Keratinocyte (primary cell): ENCODE results near the gene TTC33. TPM values are rescaled to one million over a fixed set of nuclear protein-coding genes. Genes with fewer than 3 reads are reported as not detected.

ENCODE experiments used
- DNase-seq: peaks from one replicate; pipeline ENCODE4 v3.0.0-alpha.2; 2011; ENCODE audit warnings: low read depth, missing footprints, low spot score
- FAIRE-seq: peaks from 2 replicates; lab custom pipeline; 2011; peaks lifted over from hg19 to GRCh38; lab: Jason Lieb, UNC
- H2AFZ ChIP-seq: 2 replicates; pipeline ENCODE4 v1.6.0; 2012; ENCODE audit warnings: low read length, control low read depth, inconsistent platforms; ENCODE audit not compliant: control insufficient read depth
- H3K27ac ChIP-seq: 2 replicates; pipeline ENCODE4 v1.5.1; 2011; ENCODE audit warnings: low read length; ENCODE audit not compliant: control insufficient read depth, insufficient read depth
- H3K27me3 ChIP-seq: 3 replicates; pipeline ENCODE4 v1.6.0; 2011; ENCODE audit warnings: low read length; ENCODE audit not compliant: control insufficient read depth, insufficient read depth; ENCODE audit errors: extremely low read depth
- H3K36me3 ChIP-seq, 2 experiments: 2 replicates in 1 of 2; 3 replicates in 1 of 2; pipeline ENCODE4 v1.5.1; 2011; ENCODE audit warnings: low read length in 2 of 2, mild to moderate bottlenecking in 1 of 2; ENCODE audit not compliant: control insufficient read depth in 2 of 2, insufficient read depth in 2 of 2; ENCODE audit errors: extremely low read depth in 1 of 2
- H3K4me1 ChIP-seq: 3 replicates; pipeline ENCODE4 v1.5.1; 2011; ENCODE audit warnings: low read length; ENCODE audit not compliant: control insufficient read depth, insufficient read depth; ENCODE audit errors: extremely low read depth
- H3K4me2 ChIP-seq: 3 replicates; pipeline ENCODE4 v1.6.0; 2011; ENCODE audit warnings: low read depth, low read length; ENCODE audit not compliant: control insufficient read depth, insufficient read depth; ENCODE audit errors: extremely low read depth
- H3K4me3 ChIP-seq, 3 experiments: fragments of 200-600 bp in 1 of 3; sonication (generic) in 1 of 3; 2 replicates in 2 of 3; 3 replicates in 1 of 3; pipeline ENCODE4 v1.5.1; 2011 to 2016; ENCODE audit warnings: low read length in 3 of 3, mild to moderate bottlenecking in 3 of 3, control low read depth in 2 of 3, inconsistent platforms in 1 of 3, low read depth in 1 of 3, mixed read lengths in 1 of 3, mixed run types in 1 of 3, moderate library complexity in 1 of 3; ENCODE audit not compliant: control insufficient read depth in 2 of 3, insufficient read depth in 2 of 3; ENCODE audit errors: extremely low read depth in 1 of 3
- H3K79me2 ChIP-seq: 2 replicates; pipeline ENCODE4 v1.6.0; 2012; ENCODE audit warnings: low read length; ENCODE audit not compliant: control insufficient read depth, insufficient read depth
- H3K9ac ChIP-seq: 3 replicates; pipeline ENCODE4 v1.6.0; 2011; ENCODE audit warnings: low read length; ENCODE audit not compliant: control insufficient read depth, insufficient read depth; ENCODE audit errors: extremely low read depth
- H3K9me1 ChIP-seq: 3 replicates; pipeline ENCODE4 v1.6.0; 2011; ENCODE audit warnings: low read length; ENCODE audit not compliant: control insufficient read depth, insufficient read depth; ENCODE audit errors: extremely low read depth
- H3K9me3 ChIP-seq: 2 replicates; pipeline ENCODE4 v1.5.1; 2012; ENCODE audit warnings: low read depth, low read length; ENCODE audit not compliant: control insufficient read depth
- H4K20me1 ChIP-seq: 3 replicates; pipeline ENCODE4 v1.6.0; 2011; ENCODE audit warnings: low read length; ENCODE audit not compliant: control insufficient read depth, insufficient read depth; ENCODE audit errors: extremely low read depth
- CTCF ChIP-seq, 3 experiments: IDR thresholded peaks in 1 of 3; conservative IDR thresholded peaks in 1 of 3; optimal IDR thresholded peaks in 1 of 3; 2 replicates in 2 of 3; 3 replicates in 1 of 3; pipeline versions ENCODE3 to v1.5.1; 2011; ENCODE audit warnings: low read length in 3 of 3, mild to moderate bottlenecking in 3 of 3, moderate library complexity in 2 of 3, control low read depth in 1 of 3, inconsistent platforms in 1 of 3; ENCODE audit not compliant: insufficient read depth in 2 of 3; ENCODE audit errors: extremely low read depth in 1 of 3
- EZH2 ChIP-seq: IDR thresholded peaks from one replicate; pipeline ENCODE4 v1.6.1; 2012; ENCODE audit warnings: inconsistent platforms, mild to moderate bottlenecking, low read length, moderate library complexity
- dilution Hi-C: fragments of 300-500 bp; cut with MboI; formaldehyde crosslinking; loops from one replicate; pipeline ENCODE4 v1.7.0; 2020; ENCODE audit warnings: low sequenced_read_pairs; ENCODE audit not compliant: extremely low pct_ligation_motif_present
- polyA plus RNA-seq, 5 experiments: library from polyadenylated mRNA; depleted of rRNA in 3 of 5; stranded (reverse) in 3 of 5; stranded (forward) in 1 of 5; unstranded in 1 of 5; fragments of >200 nt; gene quantifications; 1 replicate in 1 of 5; 2 replicates in 3 of 5; 3 replicates in 1 of 5; pipeline versions ENCODE4 v1.2.1 to v1.2.3, GENCODE V29; 2011 to 2012; ENCODE audit warnings: missing spikeins in 2 of 5, low read depth in 1 of 5, low replicate concordance in 1 of 5

Gene TTC33
- polyA plus RNA-seq, 1 donor (not counting 4 experiments of a cell fraction or from before 2014, with no cell fraction given): 7.1 TPM

DNA sequence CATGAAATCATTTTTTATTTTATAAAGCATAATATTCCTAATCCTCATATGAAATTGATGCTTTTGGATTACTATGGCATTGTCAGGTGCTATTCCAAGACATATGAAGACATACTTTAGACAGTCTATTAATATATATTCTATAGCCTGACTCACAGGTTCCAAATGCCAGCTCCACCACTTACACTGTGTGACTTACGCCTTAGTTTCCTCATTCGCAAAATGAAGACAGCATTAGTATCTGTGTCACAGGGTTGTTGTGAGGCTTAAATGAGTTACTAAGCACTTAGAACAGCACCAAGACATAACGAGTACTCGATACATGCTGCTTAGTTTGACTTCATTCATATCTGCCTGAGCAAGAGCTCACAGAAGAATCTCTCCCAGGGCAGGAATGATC lies 208.2 kb downstream of the TTC33 start:
- no peak overlapping the region for H3K4me3 ChIP-seq
- H3K4me1 ChIP-seq: peaks cover 12% of the 10 kb centered on the region
- FAIRE-seq (no peak), DNase-seq (no peak)
- H3K27ac ChIP-seq: no peak overlapping the region
- TF ChIP-seq CTCF (optimal IDR thresholded peaks at IDR 0.05 in 1 of 3, IDR thresholded peaks at IDR 0.05 in 1 of 3, conservative IDR thresholded peaks at IDR 0.05 in 1 of 3; ENCODE audit: extremely low read depth in 1 of 3, insufficient read depth in 2 of 3, low read length in 3 of 3): no peak
- no peak for TF ChIP-seq EZH2
- H3K36me3 ChIP-seq: no peaks in the 10 kb centered on the region
- H3K27me3 ChIP-seq: no peaks in the 10 kb centered on the region
- H3K9me3 ChIP-seq: no peaks in the 10 kb centered on the region
- no peak overlapping the region for H3K9ac ChIP-seq
- no peak overlapping the region for H2AFZ ChIP-seq
- H3K9me1 ChIP-seq: no peaks in the 10 kb centered on the region
- no peaks in the 10 kb centered on the region for H4K20me1 ChIP-seq
- no peaks in the 10 kb centered on the region for H3K79me2 ChIP-seq
- H3K4me2 ChIP-seq: no peak overlapping the region
- dilution Hi-C loops: no loop called here

DNA sequence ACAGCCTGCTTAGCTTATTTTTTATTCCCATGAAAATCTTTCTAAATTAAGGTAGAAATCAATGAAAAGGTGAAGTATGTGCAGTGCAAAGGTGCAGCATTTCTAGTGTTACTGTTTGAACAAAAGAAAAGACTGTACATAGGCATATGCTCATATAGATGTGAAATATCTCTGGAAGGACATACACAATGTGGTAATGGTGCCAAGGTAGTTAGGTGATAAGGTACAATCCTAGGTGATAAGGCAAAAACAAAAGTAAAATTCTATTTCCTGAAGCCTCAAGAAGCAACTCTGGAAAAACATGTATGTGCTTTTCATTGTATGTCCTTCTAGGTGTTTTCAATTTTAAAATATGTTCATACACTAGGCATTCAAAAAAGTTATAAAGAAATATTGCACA lies 215.5 kb downstream of the TTC33 start:
- no peaks in the 10 kb centered on the region for H3K9me1 ChIP-seq
- no peaks in the 10 kb centered on the region for H3K9me3 ChIP-seq
- H3K4me1 ChIP-seq: no peaks in the 10 kb centered on the region
- H3K27me3 ChIP-seq: no peaks in the 10 kb centered on the region
- dilution Hi-C loops: no loop called here
- H3K27ac ChIP-seq: no peak overlapping the region
- FAIRE-seq (no peak), DNase-seq (no peak)
- no peaks in the 10 kb centered on the region for H3K36me3 ChIP-seq
- no peaks in the 10 kb centered on the region for H3K79me2 ChIP-seq
- TF ChIP-seq EZH2 (no peak), CTCF (optimal IDR thresholded peaks at IDR 0.05 in 1 of 3, IDR thresholded peaks at IDR 0.05 in 1 of 3, conservative IDR thresholded peaks at IDR 0.05 in 1 of 3; ENCODE audit: extremely low read depth in 1 of 3, insufficient read depth in 2 of 3, low read length in 3 of 3) (no peak)
- no peak overlapping the region for H3K4me3 ChIP-seq
- no peak overlapping the region for H3K9ac ChIP-seq
- H4K20me1 ChIP-seq: no peaks in the 10 kb centered on the region
- H3K4me2 ChIP-seq: no peak overlapping the region
- no peak overlapping the region for H2AFZ ChIP-seq
